Stimulated activated CD4-positive, alpha-beta T cell treated with anti-CD3 and anti-CD28 coated beads, TNF-alpha, amount 100 ng/mL, for 1 hour (primary cell): Measurements from ENCODE around the gene FFAR2.
"Not testable (repeated sequence)": the region's sequence is repeated elsewhere in the genome, so short reads cannot be mapped to it uniquely, and the experiment has no call there.

Experiments
- DNase-seq, 3 donors: peaks; one replicate each; pipeline ENCODE4 v3.0.0-alpha.2; 2020; ENCODE audit warnings: low read depth in 3 of 3, low spot score in 1 of 3

Gene FFAR2

GRCh38 chr19:35447606-35448469 lies at the start of gene FFAR2:
Gene FFAR2 (plus strand): TSS chr19:35448257. CDS start chr19:35449715, 1,458 bp downstream.
- DNase-seq: no peak

- no peak for DNase-seq
These were observed 49.5 kb upstream of the FFAR2 start for GRCh38 chr19:35398570-35398969.

GRCh38 chr19:35399231-35399630 lies 48.8 kb upstream of the FFAR2 start:
- DNase-seq: no peak

- no peak for DNase-seq
These were observed 47.9 kb upstream of the FFAR2 start for GRCh38 chr19:35399948-35400772.

- no peak for DNase-seq
These were observed 47.3 kb upstream of the FFAR2 start for GRCh38 chr19:35400773-35401100.

GRCh38 chr19:35401416-35401815 lies 46.6 kb upstream of the FFAR2 start:
- not testable (repeated sequence) for DNase-seq

- DNase-seq: no peak
These were observed 44.8 kb upstream of the FFAR2 start for GRCh38 chr19:35403116-35403760.

- DNase-seq: no peak
These were observed 43.0 kb upstream of the FFAR2 start for GRCh38 chr19:35404879-35405622.

GRCh38 chr19:35407619-35408018 lies 40.4 kb upstream of the FFAR2 start:
- DNase-seq: no peak

GRCh38 chr19:35408284-35409171 lies 39.5 kb upstream of the FFAR2 start:
- DNase-seq: no peak

- no peak for DNase-seq
These were observed 38.9 kb upstream of the FFAR2 start for GRCh38 chr19:35409191-35409590.

GRCh38 chr19:35410487-35410886 lies 37.6 kb upstream of the FFAR2 start:
- DNase-seq: no peak

GRCh38 chr19:35414442-35414841 lies 33.6 kb upstream of the FFAR2 start:
- no peak for DNase-seq

- no peak for DNase-seq
These were observed 31.7 kb upstream of the FFAR2 start for GRCh38 chr19:35416331-35416730.

GRCh38 chr19:35417278-35417677 lies 30.8 kb upstream of the FFAR2 start:
- no peak for DNase-seq

- DNase-seq: no peak
These were observed 30.1 kb upstream of the FFAR2 start for GRCh38 chr19:35417713-35418534.

GRCh38 chr19:35419046-35419445 lies 29.0 kb upstream of the FFAR2 start:
- no peak for DNase-seq

GRCh38 chr19:35419805-35420204 lies 28.3 kb upstream of the FFAR2 start:
- DNase-seq: no peak

- no peak for DNase-seq
These were observed 26.7 kb upstream of the FFAR2 start for GRCh38 chr19:35421362-35421761.
